ENCODE measurements around the gene INS.

INS gene

GRCh38 chr11:2151500-2152257 is 9.3 kb downstream of the INS start:
- peak overlapping the region; percentile 2 for H3K4me3 ChIP-seq (ENCODE audit: low read length)
- no peaks in the 10 kb centered on the region for H3K4me1 ChIP-seq (ENCODE audit: control insufficient read depth, insufficient read depth, low read length)
- no peaks in the 10 kb centered on the region for H3K36me3 ChIP-seq (ENCODE audit: control insufficient read depth, insufficient read depth, low read length)
- H3K27me3 ChIP-seq (ENCODE audit: control insufficient read depth, insufficient read depth, low read length) = peaks cover 13% of the 10 kb centered on the region
- H3K27ac ChIP-seq (ENCODE audit: low read depth, low read length) = no peak overlapping the region
- no peak overlapping the region for H3K9ac ChIP-seq (ENCODE audit: low read length)

- no peak overlapping the region for H3K27ac ChIP-seq (ENCODE audit: low read depth, low read length)
- H3K27me3 ChIP-seq (ENCODE audit: control insufficient read depth, insufficient read depth, low read length) = peaks cover 22% of the 10 kb centered on the region
- H3K9ac ChIP-seq (ENCODE audit: low read length) = no peak overlapping the region
- no peaks in the 10 kb centered on the region for H3K4me1 ChIP-seq (ENCODE audit: control insufficient read depth, insufficient read depth, low read length)
- H3K4me3 ChIP-seq (ENCODE audit: low read length) = no peak overlapping the region
- H3K36me3 ChIP-seq (ENCODE audit: control insufficient read depth, insufficient read depth, low read length) = no peaks in the 10 kb centered on the region
Observed at GRCh38 chr11:2149864-2150847, 10.9 kb downstream of the INS start.

GRCh38 chr11:2149460-2149859 is 11.5 kb downstream of the INS start:
- Histone ChIP-seq H3K36me3 (ENCODE audit: control insufficient read depth, insufficient read depth, low read length) (no peaks in the 10 kb centered on the region), H3K4me3 (ENCODE audit: low read length) (no peak overlapping the region), H3K4me1 (ENCODE audit: control insufficient read depth, insufficient read depth, low read length) (no peaks in the 10 kb centered on the region), H3K27me3 (ENCODE audit: control insufficient read depth, insufficient read depth, low read length) (peaks cover 22% of the 10 kb centered on the region), H3K27ac (ENCODE audit: low read depth, low read length) (no peak overlapping the region), H3K9ac (ENCODE audit: low read length) (no peak overlapping the region)

GRCh38 chr11:2148595-2148994 is 12.4 kb downstream of the INS start:
- Histone ChIP-seq H3K27ac (ENCODE audit: low read depth, low read length) (no peak overlapping the region), H3K9ac (ENCODE audit: low read length) (no peak overlapping the region), H3K27me3 (ENCODE audit: control insufficient read depth, insufficient read depth, low read length) (peaks cover 27% of the 10 kb centered on the region), H3K4me3 (ENCODE audit: low read length) (no peak overlapping the region), H3K4me1 (ENCODE audit: control insufficient read depth, insufficient read depth, low read length) (no peaks in the 10 kb centered on the region), H3K36me3 (ENCODE audit: control insufficient read depth, insufficient read depth, low read length) (no peaks in the 10 kb centered on the region)

- no peak overlapping the region for H3K27ac ChIP-seq (ENCODE audit: low read depth, low read length)
- H3K9ac ChIP-seq (ENCODE audit: low read length) = no peak overlapping the region
- no peak overlapping the region for H3K4me3 ChIP-seq (ENCODE audit: low read length)
- H3K4me1 ChIP-seq (ENCODE audit: control insufficient read depth, insufficient read depth, low read length) = no peaks in the 10 kb centered on the region
- H3K27me3 ChIP-seq (ENCODE audit: control insufficient read depth, insufficient read depth, low read length) = peaks cover 30% of the 10 kb centered on the region
- H3K36me3 ChIP-seq (ENCODE audit: control insufficient read depth, insufficient read depth, low read length) = no peaks in the 10 kb centered on the region
Observed at GRCh38 chr11:2147391-2147790, 13.6 kb downstream of the INS start.

- H3K27ac ChIP-seq (ENCODE audit: low read depth, low read length) = no peak overlapping the region
- H3K9ac ChIP-seq (ENCODE audit: low read length) = no peak overlapping the region
- H3K36me3 ChIP-seq (ENCODE audit: control insufficient read depth, insufficient read depth, low read length) = no peaks in the 10 kb centered on the region
- no peaks in the 10 kb centered on the region for H3K4me1 ChIP-seq (ENCODE audit: control insufficient read depth, insufficient read depth, low read length)
- H3K27me3 ChIP-seq (ENCODE audit: control insufficient read depth, insufficient read depth, low read length) = peaks cover 30% of the 10 kb centered on the region
- no peak overlapping the region for H3K4me3 ChIP-seq (ENCODE audit: low read length)
Observed at GRCh38 chr11:2146051-2146450, 15.0 kb downstream of the INS start.

- Histone ChIP-seq H3K36me3 (ENCODE audit: control insufficient read depth, insufficient read depth, low read length) (no peaks in the 10 kb centered on the region), H3K9ac (ENCODE audit: low read length) (no peak overlapping the region), H3K4me1 (ENCODE audit: control insufficient read depth, insufficient read depth, low read length) (no peaks in the 10 kb centered on the region), H3K27ac (ENCODE audit: low read depth, low read length) (no peak overlapping the region), H3K27me3 (ENCODE audit: control insufficient read depth, insufficient read depth, low read length) (peaks cover 34% of the 10 kb centered on the region), H3K4me3 (ENCODE audit: low read length) (no peak overlapping the region)
Observed at GRCh38 chr11:2144544-2145248, 16.3 kb downstream of the INS start.

- Histone ChIP-seq H3K27ac (ENCODE audit: low read depth, low read length) (no peak overlapping the region), H3K4me3 (ENCODE audit: low read length) (no peak overlapping the region), H3K27me3 (ENCODE audit: control insufficient read depth, insufficient read depth, low read length) (peaks cover 29% of the 10 kb centered on the region), H3K36me3 (ENCODE audit: control insufficient read depth, insufficient read depth, low read length) (no peaks in the 10 kb centered on the region), H3K9ac (ENCODE audit: low read length) (no peak overlapping the region), H3K4me1 (ENCODE audit: control insufficient read depth, insufficient read depth, low read length) (no peaks in the 10 kb centered on the region)
Observed at GRCh38 chr11:2143799-2144543, 17.0 kb downstream of the INS start.

GRCh38 chr11:2143477-2143798 is 17.6 kb downstream of the INS start:
- no peaks in the 10 kb centered on the region for H3K36me3 ChIP-seq (ENCODE audit: control insufficient read depth, insufficient read depth, low read length)
- peaks cover 29% of the 10 kb centered on the region for H3K27me3 ChIP-seq (ENCODE audit: control insufficient read depth, insufficient read depth, low read length)
- no peaks in the 10 kb centered on the region for H3K4me1 ChIP-seq (ENCODE audit: control insufficient read depth, insufficient read depth, low read length)
- H3K27ac ChIP-seq (ENCODE audit: low read depth, low read length) = no peak overlapping the region
- no peak overlapping the region for H3K4me3 ChIP-seq (ENCODE audit: low read length)
- no peak overlapping the region for H3K9ac ChIP-seq (ENCODE audit: low read length)

- Histone ChIP-seq H3K27me3 (ENCODE audit: control insufficient read depth, insufficient read depth, low read length) (peaks cover 25% of the 10 kb centered on the region), H3K4me1 (ENCODE audit: control insufficient read depth, insufficient read depth, low read length) (no peaks in the 10 kb centered on the region), H3K36me3 (ENCODE audit: control insufficient read depth, insufficient read depth, low read length) (no peaks in the 10 kb centered on the region), H3K4me3 (ENCODE audit: low read length) (no peak overlapping the region), H3K9ac (ENCODE audit: low read length) (no peak overlapping the region), H3K27ac (ENCODE audit: low read depth, low read length) (no peak overlapping the region)
Observed at GRCh38 chr11:2142762-2143202, 18.2 kb downstream of the INS start.

- H3K27ac ChIP-seq (ENCODE audit: low read depth, low read length) = no peak overlapping the region
- peaks cover 25% of the 10 kb centered on the region for H3K27me3 ChIP-seq (ENCODE audit: control insufficient read depth, insufficient read depth, low read length)
- H3K36me3 ChIP-seq (ENCODE audit: control insufficient read depth, insufficient read depth, low read length) = no peaks in the 10 kb centered on the region
- H3K4me3 ChIP-seq (ENCODE audit: low read length) = no peak overlapping the region
- no peak overlapping the region for H3K9ac ChIP-seq (ENCODE audit: low read length)
- no peaks in the 10 kb centered on the region for H3K4me1 ChIP-seq (ENCODE audit: control insufficient read depth, insufficient read depth, low read length)
Observed at GRCh38 chr11:2142300-2142759, 18.7 kb downstream of the INS start.
